GM19324 (cell line): ENCODE results near the gene BRD8.
"Not testable (repeated sequence)": the region's sequence is repeated elsewhere in the genome, so short reads cannot be mapped to it uniquely, and the experiment has no call there.

Source experiments
- ATAC-seq: cut with Tn5 transposase; IDR thresholded peaks from one replicate; pipeline ENCODE4 v1.9.1; 2021; ENCODE audit warnings: mild to moderate bottlenecking, moderate library complexity; ENCODE audit not compliant: unreplicated experiment, low FRiP score

Gene BRD8

GRCh38 chr5:138178516-138179276, at the start of gene BRD8, which contains the start of gene KIF20A:
Gene BRD8, minus strand, starts transcription at chr5:138178630. Its CDS starts 16 bp downstream, at chr5:138178614.
Gene KIF20A, plus strand, starts transcription at chr5:138179112. Its CDS starts 569 bp downstream, at chr5:138179681.
- peak; percentile 90 for ATAC-seq

- no peak for ATAC-seq
Measured at GRCh38 chr5:138226910-138227309, 48.5 kb upstream of the BRD8 start.

- no peak for ATAC-seq
Measured at GRCh38 chr5:138224712-138225111, 46.3 kb upstream of the BRD8 start.

- no peak for ATAC-seq
Measured at GRCh38 chr5:138223532-138223931, 45.1 kb upstream of the BRD8 start.

GRCh38 chr5:138216799-138217198, 38.4 kb upstream of the BRD8 start:
- no peak for ATAC-seq

- ATAC-seq = peak; percentile 97
Measured at GRCh38 chr5:138213161-138214029, 35.0 kb upstream of the BRD8 start, which contains the start of gene CDC23. Gene CDC23, minus strand, starts transcription at chr5:138213323. Its CDS starts 11 bp downstream, at chr5:138213312.

GRCh38 chr5:138212828-138213160, 34.4 kb upstream of the BRD8 start:
- peak; percentile 15 for ATAC-seq

GRCh38 chr5:138210985-138211384, 32.6 kb upstream of the BRD8 start:
- ATAC-seq = no peak

- not testable (repeated sequence) for ATAC-seq
Measured at GRCh38 chr5:138193859-138194258, 15.4 kb upstream of the BRD8 start.

GRCh38 chr5:138192826-138193225, 14.4 kb upstream of the BRD8 start:
- ATAC-seq = no peak

- no peak for ATAC-seq
Measured at GRCh38 chr5:138188626-138189025, 10.2 kb upstream of the BRD8 start.

GRCh38 chr5:138186002-138186447, 7.6 kb upstream of the BRD8 start:
- ATAC-seq = no peak

- ATAC-seq = no peak
Measured at GRCh38 chr5:138182808-138183207, 4.4 kb upstream of the BRD8 start.

- ATAC-seq = no peak
Measured at GRCh38 chr5:138180841-138181240, 2.4 kb upstream of the BRD8 start.

GRCh38 chr5:138180183-138180782, 1.9 kb upstream of the BRD8 start:
- ATAC-seq = no peak

GRCh38 chr5:138179277-138179857, 937 bp upstream of the BRD8 start:
- ATAC-seq = peak; percentile 2

- peak; percentile 11 for ATAC-seq
Measured at GRCh38 chr5:138177941-138178515, 402 bp downstream of the BRD8 start.

GRCh38 chr5:138170299-138170698, 8.1 kb downstream of the BRD8 start:
- ATAC-seq = no peak

GRCh38 chr5:138169124-138169523, 9.3 kb downstream of the BRD8 start:
- ATAC-seq = no peak

GRCh38 chr5:138163721-138164120, 14.7 kb downstream of the BRD8 start:
- no peak for ATAC-seq
